ENCODE measurements around the gene MAP3K4. TPM values are rescaled to one million over a fixed set of nuclear protein-coding genes. Genes with fewer than 3 reads are reported as not detected.

The MAP3K4 gene
- total and polyA plus RNA-seq, 12 donors, result 11.9 to 37.0 (median 18.8) TPM

- H3K27ac ChIP-seq, result no peak overlapping the region
- intact Hi-C loops (cut with DNase I), result no loop called here
- H3K4me1 ChIP-seq (replicated peaks in 1 of 2), result peaks cover 4 to 32% of the 10 kb centered on the region in 2 donors
- 90 to 97% (median 95%) methylated on average over 4 of the region's 4 CpGs for WGBS, 4 donors
- no peaks in the 10 kb centered on the region for H3K9me3 ChIP-seq (replicated peaks in 1 of 3)
- no peaks in the 10 kb centered on the region for H3K36me3 ChIP-seq (replicated peaks in 1 of 2)
- no peaks in the 10 kb centered on the region for H3K27me3 ChIP-seq
- no peak for DNase-seq
- no peak overlapping the region for H3K4me3 ChIP-seq
- TF ChIP-seq POLR2A (IDR thresholded peaks at IDR 0.05), result no peak
- TF ChIP-seq, protein P1, sequence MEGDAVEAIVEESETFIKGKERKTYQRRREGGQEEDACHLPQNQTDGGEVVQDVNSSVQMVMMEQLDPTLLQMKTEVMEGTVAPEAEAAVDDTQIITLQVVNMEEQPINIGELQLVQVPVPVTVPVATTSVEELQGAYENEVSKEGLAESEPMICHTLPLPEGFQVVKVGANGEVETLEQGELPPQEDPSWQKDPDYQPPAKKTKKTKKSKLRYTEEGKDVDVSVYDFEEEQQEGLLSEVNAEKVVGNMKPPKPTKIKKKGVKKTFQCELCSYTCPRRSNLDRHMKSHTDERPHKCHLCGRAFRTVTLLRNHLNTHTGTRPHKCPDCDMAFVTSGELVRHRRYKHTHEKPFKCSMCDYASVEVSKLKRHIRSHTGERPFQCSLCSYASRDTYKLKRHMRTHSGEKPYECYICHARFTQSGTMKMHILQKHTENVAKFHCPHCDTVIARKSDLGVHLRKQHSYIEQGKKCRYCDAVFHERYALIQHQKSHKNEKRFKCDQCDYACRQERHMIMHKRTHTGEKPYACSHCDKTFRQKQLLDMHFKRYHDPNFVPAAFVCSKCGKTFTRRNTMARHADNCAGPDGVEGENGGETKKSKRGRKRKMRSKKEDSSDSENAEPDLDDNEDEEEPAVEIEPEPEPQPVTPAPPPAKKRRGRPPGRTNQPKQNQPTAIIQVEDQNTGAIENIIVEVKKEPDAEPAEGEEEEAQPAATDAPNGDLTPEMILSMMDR (IDR thresholded peaks at IDR 0.05), result no peak
These were observed 22.1 kb downstream of the MAP3K4 start for GRCh38 chr6:161013695-161014094.

DNA sequence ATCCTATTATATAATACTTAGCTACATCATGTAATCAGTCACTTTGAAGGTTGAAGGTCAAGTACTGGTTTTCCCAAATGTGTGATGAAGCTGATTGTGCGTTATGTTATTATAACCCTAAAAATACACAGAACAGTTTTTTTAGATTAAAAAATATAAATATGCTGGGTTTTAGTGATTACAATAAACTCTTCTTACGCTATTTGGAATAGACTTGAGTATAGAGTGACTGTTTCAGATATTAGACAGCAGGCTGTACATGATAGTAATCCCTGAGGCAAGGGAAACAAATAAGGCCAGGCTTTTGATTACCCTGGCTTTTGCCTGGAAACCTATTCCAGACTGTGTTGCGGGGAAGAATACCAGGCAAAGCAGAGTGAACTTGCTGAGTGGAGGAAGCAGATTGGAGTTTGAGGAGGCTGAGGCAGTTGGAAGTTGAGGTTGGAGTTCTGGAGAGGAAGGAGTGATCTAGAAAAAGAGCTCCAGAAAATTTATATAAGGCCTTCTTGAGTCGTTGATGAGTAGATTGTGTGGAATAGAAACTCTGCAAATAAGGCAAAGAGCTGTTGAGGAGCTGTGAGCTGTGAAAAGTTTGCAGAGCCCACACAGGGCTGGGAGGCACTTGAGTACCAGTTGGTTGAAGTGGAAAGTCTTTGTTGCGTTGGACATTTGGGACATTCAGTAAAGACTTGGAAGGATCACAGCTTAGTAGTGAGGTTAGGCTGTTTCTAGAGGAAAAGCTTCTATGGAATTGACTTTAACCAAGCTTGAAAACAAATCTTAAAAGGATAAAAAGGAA lies 26.4 kb downstream of the MAP3K4 start:
- TF ChIP-seq, protein P1 (IDR thresholded peaks at IDR 0.05), result no peak
- TF ChIP-seq POLR2A (IDR thresholded peaks at IDR 0.05), result no peak
- Histone ChIP-seq H3K27me3 (no peaks in the 10 kb centered on the region), H3K27ac (peak overlapping the region in 1 of 5 donors; percentile 9), H3K4me1 (replicated peaks in 1 of 2) (peaks cover 0 to 9% of the 10 kb centered on the region in 2 donors), H3K4me3 (no peak overlapping the region), H3K36me3 (replicated peaks in 1 of 2) (no peaks in the 10 kb centered on the region), H3K9me3 (replicated peaks in 1 of 3) (no peaks in the 10 kb centered on the region)
- no peak for DNase-seq
- intact Hi-C loops (cut with DNase I), result no loop called here
- 66 to 78% (median 68%) methylated on average over 5 of the region's 5 CpGs for WGBS, 4 donors

GRCh38 chr6:161019324-161019839 lies 27.8 kb downstream of the MAP3K4 start:
- Histone ChIP-seq H3K4me1 (replicated peaks in 1 of 2) (peaks cover 0 to 9% of the 10 kb centered on the region in 2 donors), H3K27me3 (no peaks in the 10 kb centered on the region), H3K27ac (no peak overlapping the region), H3K36me3 (replicated peaks in 1 of 2) (no peaks in the 10 kb centered on the region), H3K4me3 (no peak overlapping the region), H3K9me3 (replicated peaks in 1 of 3) (no peaks in the 10 kb centered on the region)
- intact Hi-C loops (cut with DNase I), result no loop called here
- no peak for DNase-seq
- TF ChIP-seq, protein P1 (IDR thresholded peaks at IDR 0.05), result no peak
- no peak for TF ChIP-seq POLR2A (IDR thresholded peaks at IDR 0.05)
- 95 to 97% (median 97%) methylated on average over 13 of the region's 13 CpGs for WGBS, 4 donors

GRCh38 chr6:161021543-161021942 lies 30.0 kb downstream of the MAP3K4 start:
- intact Hi-C loops (cut with DNase I), result no loop called here
- TF ChIP-seq, protein P1 (IDR thresholded peaks at IDR 0.05), result no peak
- TF ChIP-seq POLR2A (IDR thresholded peaks at IDR 0.05), result no peak

More at GRCh38 chr6:161021543-161021942, 30.0 kb downstream of the MAP3K4 start:
- H3K27ac ChIP-seq, result no peak overlapping the region
- no peaks in the 10 kb centered on the region for H3K27me3 ChIP-seq
- H3K4me1 ChIP-seq (replicated peaks in 1 of 2), result peaks cover 0 to 9% of the 10 kb centered on the region in 2 donors
- no peaks in the 10 kb centered on the region for H3K36me3 ChIP-seq (replicated peaks in 1 of 2)
- H3K4me3 ChIP-seq, result no peak overlapping the region
- no peak for DNase-seq
- no peaks in the 10 kb centered on the region for H3K9me3 ChIP-seq (replicated peaks in 1 of 3)
